HEK293 (cell line): ENCODE results near the gene KIFBP.
"Not testable (repeated sequence)": the region's sequence is repeated elsewhere in the genome, so short reads cannot be mapped to it uniquely, and the experiment has no call there.

Experiments
- CTCF ChIA-PET: fragments of 350-600 bp; formaldehyde crosslinking; extraction: SDS; loops from one replicate; lab custom pipeline; 2021; ENCODE audit warnings: antibody characterized with exemption; lab: Yijun Ruan, JAX
- POLR2A ChIA-PET: fragments of 300-600 bp; formaldehyde crosslinking; extraction: SDS; loops from one replicate; lab custom pipeline; 2020; ENCODE audit warnings: antibody characterized with exemption, inconsistent platforms; lab: Yijun Ruan, JAX
- H3K27ac ChIP-seq: fragments of 200-500 bp; sonication (Bioruptor generic); 2 replicates; pipeline ENCODE4 v1.5.1; 2014; ENCODE audit warnings: low read depth, low read length, control low read depth, inconsistent platforms; ENCODE audit errors: extremely low read depth
- H3K36me3 ChIP-seq, 2 experiments: fragments of 200-500 bp in 1 of 2; sonication (Bioruptor generic) in 1 of 2; 1 replicate in 1 of 2; 2 replicates in 1 of 2; pipeline ENCODE4 v1.5.1; 2014 to 2017; ENCODE audit warnings: inconsistent platforms in 2 of 2, low read length in 2 of 2; ENCODE audit not compliant: control insufficient read depth in 2 of 2, insufficient read depth in 1 of 2
- H3K4me1 ChIP-seq: fragments of 200-500 bp; sonication (Bioruptor generic); 2 replicates; pipeline ENCODE4 v1.5.1; 2014; ENCODE audit warnings: mild to moderate bottlenecking, low read length, inconsistent platforms; ENCODE audit not compliant: control insufficient read depth, insufficient read depth
- H3K4me3 ChIP-seq: 2 replicates; pipeline ENCODE4 v1.5.1; 2011; ENCODE audit warnings: low read depth, mild to moderate bottlenecking, control low read depth, low read length, moderate library complexity
- H3K9me3 ChIP-seq: fragments of 200-500 bp; sonication (Bioruptor generic); 2 replicates; pipeline ENCODE4 v1.5.1; 2014; ENCODE audit warnings: low read depth, low read length, inconsistent platforms; ENCODE audit not compliant: control insufficient read depth, insufficient read depth
- ATF2 ChIP-seq: fragments of 450-650 bp; formaldehyde crosslinking; IDR thresholded peaks from 2 replicates; pipeline ENCODE4 v1.5.1; 2016; ENCODE audit warnings: missing biosample characterization, missing genetic modification characterization, low read depth
- HOXD13 ChIP-seq: sonication (generic); formaldehyde crosslinking; IDR thresholded peaks from 2 replicates; pipeline ENCODE4 v1.8.0; 2022; ENCODE audit warnings: missing genetic modification reagents, borderline replicate concordance
- KLF8 ChIP-seq: fragments of 450-650 bp; formaldehyde crosslinking; IDR thresholded peaks from 2 replicates; pipeline ENCODE4 v1.5.1; 2016; ENCODE audit warnings: missing biosample characterization, missing genetic modification characterization
- OSR2 ChIP-seq: fragments of 450-650 bp; formaldehyde crosslinking; IDR thresholded peaks from 2 replicates; pipeline ENCODE4 v1.5.1; 2016; ENCODE audit warnings: missing biosample characterization, missing genetic modification characterization
- ZNF121 ChIP-seq: fragments of 450-650 bp; formaldehyde crosslinking; IDR thresholded peaks from 2 replicates; pipeline ENCODE4 v1.5.1; 2016; ENCODE audit warnings: missing biosample characterization, missing genetic modification characterization
- ZNF157 ChIP-seq: fragments of 450-650 bp; formaldehyde crosslinking; IDR thresholded peaks from 2 replicates; pipeline ENCODE4 v1.5.1; 2016; ENCODE audit warnings: missing biosample characterization, missing genetic modification characterization
- ZNF394 ChIP-seq: fragments of 450-650 bp; formaldehyde crosslinking; IDR thresholded peaks from 2 replicates; pipeline ENCODE4 v1.5.1; 2016; ENCODE audit warnings: missing biosample characterization, missing genetic modification characterization, mild to moderate bottlenecking, moderate library complexity, borderline replicate concordance
- ZNF404 ChIP-seq: fragments of 450-650 bp; formaldehyde crosslinking; IDR thresholded peaks from 2 replicates; pipeline ENCODE4 v1.5.1; 2017; ENCODE audit warnings: missing biosample characterization, missing genetic modification characterization
- ZNF747 ChIP-seq: fragments of 450-650 bp; formaldehyde crosslinking; IDR thresholded peaks from 2 replicates; pipeline ENCODE4 v1.5.1; 2016; ENCODE audit warnings: missing biosample characterization, missing genetic modification characterization
- TF ChIP-seq, protein P1 (sequence below): fragments of 450-650 bp; formaldehyde crosslinking; IDR thresholded peaks from 2 replicates; pipeline ENCODE4 v1.5.1; 2017; ENCODE audit warnings: missing biosample characterization, missing genetic modification characterization
- TF ChIP-seq, protein P2 (sequence below): fragments of 450-650 bp; formaldehyde crosslinking; IDR thresholded peaks from 2 replicates; pipeline ENCODE4 v1.5.1; 2016; ENCODE audit warnings: missing biosample characterization, missing genetic modification characterization

Gene KIFBP

DNA sequence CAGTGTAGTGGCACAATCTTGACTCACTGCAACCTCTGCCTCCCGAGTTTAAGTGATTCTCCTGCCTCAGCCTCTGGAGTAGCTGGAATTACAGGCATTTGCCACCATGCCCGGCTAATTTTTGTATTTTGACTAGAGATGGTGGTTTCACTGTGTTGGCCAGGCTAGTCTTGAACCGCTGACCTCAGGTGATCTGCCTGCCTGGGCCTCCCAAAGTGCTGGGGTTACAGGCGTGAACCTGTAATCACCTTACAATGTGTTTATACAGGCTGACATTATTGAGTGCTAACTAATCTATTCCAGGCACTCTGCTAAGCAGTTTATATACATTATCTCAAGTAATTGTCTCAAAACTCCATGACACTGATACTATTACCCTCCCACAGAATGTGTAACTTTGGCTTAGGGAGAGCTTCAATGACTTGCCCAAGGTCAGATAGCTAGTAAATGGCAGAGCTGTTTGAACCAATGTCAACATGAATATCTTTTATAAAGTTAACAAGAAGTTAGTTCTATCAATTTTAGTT lies 36.8 kb downstream of the KIFBP start:
- no peaks in the 10 kb centered on the region for H3K9me3 ChIP-seq
- H3K4me1 ChIP-seq = no peaks in the 10 kb centered on the region
- H3K27ac ChIP-seq = no peak overlapping the region
- ChIA-PET POLR2A (no interaction called here), CTCF (interaction anchor here (0.7 kb wide), 1 partner anchor 654 kb away, joined by 4 read pairs; no protein-coding TSS in a partner anchor)
- H3K36me3 ChIP-seq = no peaks in the 10 kb centered on the region; a peak in 1 of 3 replicates
- H3K4me3 ChIP-seq = no peak overlapping the region
- TF ChIP-seq OSR2 (tag by site-specific recombination) (0 out of 2 replicates have a peak, but pooled peaks have one; percentile 11), ZNF404 (tag by site-specific recombination) (no peak), ZNF394 (tag by site-specific recombination) (0 out of 2 replicates have a peak, but pooled peaks have one; percentile 14), ATF2 (tag by site-specific recombination) (no peak)
- TF ChIP-seq, protein P1, sequence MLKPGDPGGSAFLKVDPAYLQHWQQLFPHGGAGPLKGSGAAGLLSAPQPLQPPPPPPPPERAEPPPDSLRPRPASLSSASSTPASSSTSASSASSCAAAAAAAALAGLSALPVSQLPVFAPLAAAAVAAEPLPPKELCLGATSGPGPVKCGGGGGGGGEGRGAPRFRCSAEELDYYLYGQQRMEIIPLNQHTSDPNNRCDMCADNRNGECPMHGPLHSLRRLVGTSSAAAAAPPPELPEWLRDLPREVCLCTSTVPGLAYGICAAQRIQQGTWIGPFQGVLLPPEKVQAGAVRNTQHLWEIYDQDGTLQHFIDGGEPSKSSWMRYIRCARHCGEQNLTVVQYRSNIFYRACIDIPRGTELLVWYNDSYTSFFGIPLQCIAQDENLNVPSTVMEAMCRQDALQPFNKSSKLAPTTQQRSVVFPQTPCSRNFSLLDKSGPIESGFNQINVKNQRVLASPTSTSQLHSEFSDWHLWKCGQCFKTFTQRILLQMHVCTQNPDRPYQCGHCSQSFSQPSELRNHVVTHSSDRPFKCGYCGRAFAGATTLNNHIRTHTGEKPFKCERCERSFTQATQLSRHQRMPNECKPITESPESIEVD (tag by site-specific recombination) = peak; percentile 67

DNA sequence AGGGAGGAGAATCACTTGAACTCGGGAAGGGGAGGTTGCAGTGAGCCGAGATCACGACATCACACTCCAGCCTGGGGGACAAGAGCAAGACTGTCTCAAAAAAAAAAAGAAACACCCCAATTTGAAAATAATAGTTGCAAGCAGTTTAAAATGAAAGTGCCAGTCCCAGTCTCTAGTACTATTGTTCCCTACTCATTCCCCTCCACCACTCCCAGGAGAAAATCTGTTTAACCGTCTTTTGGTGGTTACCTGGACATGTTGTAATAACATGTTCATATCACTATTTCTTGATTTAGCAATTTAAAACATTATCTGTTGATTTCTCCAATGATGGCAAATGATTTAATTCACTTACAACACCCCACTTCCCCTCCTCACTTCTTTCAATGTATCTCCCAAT lies 44.7 kb downstream of the KIFBP start:
- Histone ChIP-seq H3K9me3 (no peaks in the 10 kb centered on the region), H3K4me3 (no peak overlapping the region), H3K4me1 (no peaks in the 10 kb centered on the region), H3K27ac (no peak overlapping the region), H3K36me3 (no peaks in the 10 kb centered on the region)
- ChIA-PET POLR2A (no interaction called here), CTCF (interaction anchor here (0.7 kb wide), 1 partner anchor 612 kb away, joined by 3 read pairs; no protein-coding TSS in a partner anchor)
- TF ChIP-seq ZNF157 (no peak), KLF8 (no peak)

DNA sequence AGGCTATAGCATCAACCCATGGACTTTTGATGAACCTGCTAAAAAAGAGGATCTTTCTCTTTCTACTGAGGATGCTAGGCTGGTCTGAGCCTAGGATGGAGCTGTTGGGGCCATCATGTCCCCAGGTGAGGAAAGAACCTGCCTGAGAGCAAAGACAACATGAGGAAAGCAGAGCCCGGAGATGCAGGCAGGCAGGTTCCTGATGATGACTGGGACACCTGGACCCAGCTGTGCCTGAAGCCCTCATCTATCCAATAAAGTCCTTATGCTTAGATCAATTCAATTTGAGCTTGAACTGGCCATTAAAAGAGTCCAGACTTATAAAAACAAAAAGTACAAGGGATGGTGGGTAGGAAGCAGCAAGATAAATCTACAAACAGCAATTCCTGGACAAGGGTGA lies 48.9 kb downstream of the KIFBP start:
- no peak for TF ChIP-seq ZNF747 (tag by site-specific recombination)
- no peak for TF ChIP-seq HOXD13 (CRISPR knock-in tag)
- TF ChIP-seq, protein P2, sequence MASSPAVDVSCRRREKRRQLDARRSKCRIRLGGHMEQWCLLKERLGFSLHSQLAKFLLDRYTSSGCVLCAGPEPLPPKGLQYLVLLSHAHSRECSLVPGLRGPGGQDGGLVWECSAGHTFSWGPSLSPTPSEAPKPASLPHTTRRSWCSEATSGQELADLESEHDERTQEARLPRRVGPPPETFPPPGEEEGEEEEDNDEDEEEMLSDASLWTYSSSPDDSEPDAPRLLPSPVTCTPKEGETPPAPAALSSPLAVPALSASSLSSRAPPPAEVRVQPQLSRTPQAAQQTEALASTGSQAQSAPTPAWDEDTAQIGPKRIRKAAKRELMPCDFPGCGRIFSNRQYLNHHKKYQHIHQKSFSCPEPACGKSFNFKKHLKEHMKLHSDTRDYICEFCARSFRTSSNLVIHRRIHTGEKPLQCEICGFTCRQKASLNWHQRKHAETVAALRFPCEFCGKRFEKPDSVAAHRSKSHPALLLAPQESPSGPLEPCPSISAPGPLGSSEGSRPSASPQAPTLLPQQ (tag by site-specific recombination) = no peak
- H3K9me3 ChIP-seq = no peaks in the 10 kb centered on the region
- ChIA-PET CTCF (no interaction called here), POLR2A (interaction anchor here (0.5 kb wide), 1 partner anchor 608 kb away, joined by 4 read pairs; no protein-coding TSS in a partner anchor)
- no peaks in the 10 kb centered on the region for H3K4me1 ChIP-seq
- H3K4me3 ChIP-seq = no peak overlapping the region
- H3K27ac ChIP-seq = no peak overlapping the region
- no peaks in the 10 kb centered on the region for H3K36me3 ChIP-seq

- POLR2A ChIA-PET = interaction anchor here (0.7 kb wide), 1 partner anchor 25 kb away, joined by 6 read pairs; no protein-coding TSS in a partner anchor
Measured at GRCh38 chr10:69040904-69041303, 52.3 kb downstream of the KIFBP start.

More at GRCh38 chr10:69040904-69041303, 52.3 kb downstream of the KIFBP start:
- CTCF ChIA-PET = interaction anchor here (0.6 to 0.7 kb wide), 4 partner anchors 12 to 1255 kb away, joined by 3 to 6 read pairs (median 4); no protein-coding TSS in a partner anchor
- H3K4me1 ChIP-seq, H3K4me3 ChIP-seq, H3K27ac ChIP-seq, H3K9me3 ChIP-seq, H3K36me3 ChIP-seq: not testable (repeated sequence)
- peak; percentile 76 for TF ChIP-seq ZNF121 (tag by site-specific recombination)
